OCI-LY7 (cell line): ENCODE measurements around the gene BTG4. TPM values are rescaled to one million over a fixed set of nuclear protein-coding genes. Genes with fewer than 3 reads are reported as not detected.

Experiments used
- BruUV-seq: library from RNA; stranded (reverse); fragments of 400-500 nt; replicated peaks from 2 replicates; lab custom pipeline; 2021; lab: Mats Ljungman, UMichigan
- CTCF ChIA-PET: fragments of 300-600 bp; sonication (Branson Sonifier 250); formaldehyde crosslinking; loops from one replicate; lab custom pipeline; 2022; ENCODE audit warnings: antibody characterized with exemption; ENCODE audit not compliant: unreplicated experiment; lab: Charles Lee
- POLR2A ChIA-PET: fragments of 300-600 bp; sonication (Branson Sonifier 250); formaldehyde crosslinking; loops from one replicate; lab custom pipeline; 2022; ENCODE audit warnings: antibody characterized with exemption; lab: Charles Lee
- DNase-seq: peaks from one replicate; pipeline ENCODE4 v3.0.0-alpha.2; 2015; ENCODE audit warnings: low spot score
- H2AFZ ChIP-seq: fragments of 200-600 bp; sonication (generic), shearing (Covaris generic); 2 replicates; pipeline ENCODE4 v1.6.1; 2014; ENCODE audit warnings: mild to moderate bottlenecking, antibody characterized with exemption, low read length, moderate library complexity
- H3K27ac ChIP-seq: fragments of 200-600 bp; sonication (generic); 2 replicates; pipeline ENCODE4 v1.5.1; 2014; ENCODE audit warnings: mixed run types, low read depth, mild to moderate bottlenecking, moderate library complexity, low read length, inconsistent platforms; ENCODE audit not compliant: poor library complexity, severe bottlenecking
- H3K36me3 ChIP-seq: fragments of 200-600 bp; sonication (generic); 2 replicates; pipeline ENCODE4 v1.6.1; 2014; ENCODE audit warnings: mild to moderate bottlenecking, antibody characterized with exemption, low read length, moderate library complexity, mixed read lengths; ENCODE audit not compliant: insufficient read depth
- H3K4me1 ChIP-seq: fragments of 200-600 bp; sonication (generic); 2 replicates; pipeline ENCODE4 v1.5.1; 2014; ENCODE audit warnings: mild to moderate bottlenecking, low read length; ENCODE audit not compliant: insufficient read depth, poor library complexity, severe bottlenecking
- H3K4me2 ChIP-seq: fragments of 200-600 bp; sonication (generic); 2 replicates; pipeline ENCODE4 v1.6.1; 2014; ENCODE audit warnings: mild to moderate bottlenecking, low read length
- H3K4me3 ChIP-seq: fragments of 200-600 bp; sonication (generic); 2 replicates; pipeline ENCODE4 v1.5.1; 2014; ENCODE audit warnings: mild to moderate bottlenecking, low read depth, low read length; ENCODE audit not compliant: poor library complexity, severe bottlenecking
- H3K79me2 ChIP-seq: fragments of 200-600 bp; sonication (generic); 2 replicates; pipeline ENCODE4 v1.6.1; 2016; ENCODE audit warnings: low read depth, mild to moderate bottlenecking, low read length, moderate library complexity, mixed read lengths; ENCODE audit not compliant: insufficient read depth
- H3K9me2 ChIP-seq: fragments of 200-600 bp; sonication (generic); 2 replicates; pipeline ENCODE4 v1.6.1; 2016; ENCODE audit warnings: mild to moderate bottlenecking, low read length, mixed read lengths; ENCODE audit not compliant: insufficient read depth
- H3K9me3 ChIP-seq: fragments of 200-600 bp; sonication (generic); 2 replicates; pipeline ENCODE4 v1.6.1; 2014; ENCODE audit warnings: mild to moderate bottlenecking, mixed run types, low read length, mixed read lengths
- H4K20me1 ChIP-seq: fragments of 200-600 bp; sonication (generic); 2 replicates; pipeline ENCODE4 v1.6.1; 2014; ENCODE audit warnings: mild to moderate bottlenecking, antibody characterized with exemption, low read length, moderate library complexity, mixed read lengths; ENCODE audit not compliant: insufficient read depth
- EZH2phosphoT487 ChIP-seq: fragments of 200-600 bp; sonication (generic); IDR thresholded peaks from 2 replicates; pipeline ENCODE4 v1.6.1; 2018; ENCODE audit warnings: low read depth, borderline replicate concordance, mild to moderate bottlenecking, mixed run types, antibody characterized with exemption, low read length, moderate library complexity, mixed read lengths
- intact Hi-C: fragments of 100-400 bp; cut with micrococcal nuclease; formaldehyde crosslinking; loops from one replicate; pipeline ENCODE4 v1.10.0; 2022; ENCODE audit not compliant: unreplicated experiment
- total RNA-seq, 2 experiments: library from RNA; depleted of rRNA in 1 of 2; stranded (reverse); fragments of >200 nt in 1 of 2; shearing (Covaris generic) in 1 of 2; gene quantifications; 2 replicates each; pipeline ENCODE4 v1.2.3, GENCODE V29; 2014 to 2022
- TF ChIP-seq, protein P1 (sequence below): fragments of 200-600 bp; sonication (generic); conservative IDR thresholded peaks from 2 replicates; pipeline ENCODE4 v1.5.1; 2014; ENCODE audit warnings: mild to moderate bottlenecking, antibody characterized with exemption, low read length, moderate library complexity, mixed read lengths

BTG4 gene
- total RNA-seq, 2 experiments from 2014 or later = not detected

DNA sequence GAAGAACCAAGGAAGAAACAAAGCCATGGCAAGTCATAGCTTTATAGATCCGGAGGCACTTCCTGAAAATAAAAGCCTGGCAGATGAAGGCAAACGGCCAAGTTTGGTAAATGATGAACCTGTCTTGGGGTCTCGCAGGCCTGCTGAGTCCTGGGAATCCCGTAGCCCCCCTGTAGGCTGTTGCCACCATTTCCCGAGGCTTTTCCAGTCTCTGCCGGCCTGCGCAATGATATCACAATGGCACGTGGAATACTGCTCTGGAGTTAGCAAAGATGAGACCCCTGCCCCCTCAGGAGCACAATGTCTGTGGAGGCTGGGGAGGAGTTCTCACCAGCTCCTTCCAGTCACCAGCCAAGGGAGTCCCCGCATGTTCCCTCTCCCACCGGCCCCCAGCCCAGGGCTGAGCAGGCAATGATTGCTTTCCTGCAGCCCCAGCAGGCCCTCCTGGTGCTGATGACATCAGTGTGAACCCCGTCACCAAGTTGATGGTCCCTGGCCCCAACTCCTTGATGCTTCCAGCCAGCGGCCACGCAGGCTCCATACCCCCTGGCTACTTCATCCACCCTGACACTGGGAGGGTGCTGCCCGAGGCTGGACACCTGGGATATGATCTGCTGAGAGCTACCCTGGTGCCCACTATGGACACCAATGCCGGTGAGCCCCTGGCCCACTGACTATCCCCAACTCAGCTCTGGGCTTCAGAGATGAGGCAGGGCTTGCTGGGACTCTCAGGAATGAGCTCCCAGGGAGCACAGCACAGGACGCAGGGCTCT, 55.9 kb downstream of the BTG4 start:
- H3K27ac ChIP-seq = no peak overlapping the region
- H3K4me3 ChIP-seq = no peak overlapping the region
- no peaks in the 10 kb centered on the region for H3K4me1 ChIP-seq
- no TSS peak for BruUV-seq
- CTCF ChIA-PET = no interaction called here
- no peak for DNase-seq
- H3K9me2 ChIP-seq = no peaks in the 10 kb centered on the region
- H3K4me2 ChIP-seq = no peak overlapping the region
- intact Hi-C loops = loop anchor here (10.0 kb wide), 1 partner anchor 99 kb away; no protein-coding TSS in a partner anchor
- no peaks in the 10 kb centered on the region for H3K79me2 ChIP-seq
- POLR2A ChIA-PET = interaction anchor here (1.2 kb wide), 1 partner anchor 10 kb away, joined by 3 read pairs; no protein-coding TSS in a partner anchor
- H2AFZ ChIP-seq = no peak overlapping the region
- H3K9me3 ChIP-seq = no peaks in the 10 kb centered on the region
- H4K20me1 ChIP-seq = no peaks in the 10 kb centered on the region
- no peak for TF ChIP-seq EZH2phosphoT487
- TF ChIP-seq, protein P1, sequence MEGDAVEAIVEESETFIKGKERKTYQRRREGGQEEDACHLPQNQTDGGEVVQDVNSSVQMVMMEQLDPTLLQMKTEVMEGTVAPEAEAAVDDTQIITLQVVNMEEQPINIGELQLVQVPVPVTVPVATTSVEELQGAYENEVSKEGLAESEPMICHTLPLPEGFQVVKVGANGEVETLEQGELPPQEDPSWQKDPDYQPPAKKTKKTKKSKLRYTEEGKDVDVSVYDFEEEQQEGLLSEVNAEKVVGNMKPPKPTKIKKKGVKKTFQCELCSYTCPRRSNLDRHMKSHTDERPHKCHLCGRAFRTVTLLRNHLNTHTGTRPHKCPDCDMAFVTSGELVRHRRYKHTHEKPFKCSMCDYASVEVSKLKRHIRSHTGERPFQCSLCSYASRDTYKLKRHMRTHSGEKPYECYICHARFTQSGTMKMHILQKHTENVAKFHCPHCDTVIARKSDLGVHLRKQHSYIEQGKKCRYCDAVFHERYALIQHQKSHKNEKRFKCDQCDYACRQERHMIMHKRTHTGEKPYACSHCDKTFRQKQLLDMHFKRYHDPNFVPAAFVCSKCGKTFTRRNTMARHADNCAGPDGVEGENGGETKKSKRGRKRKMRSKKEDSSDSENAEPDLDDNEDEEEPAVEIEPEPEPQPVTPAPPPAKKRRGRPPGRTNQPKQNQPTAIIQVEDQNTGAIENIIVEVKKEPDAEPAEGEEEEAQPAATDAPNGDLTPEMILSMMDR = no peak
- no peaks in the 10 kb centered on the region for H3K36me3 ChIP-seq

DNA sequence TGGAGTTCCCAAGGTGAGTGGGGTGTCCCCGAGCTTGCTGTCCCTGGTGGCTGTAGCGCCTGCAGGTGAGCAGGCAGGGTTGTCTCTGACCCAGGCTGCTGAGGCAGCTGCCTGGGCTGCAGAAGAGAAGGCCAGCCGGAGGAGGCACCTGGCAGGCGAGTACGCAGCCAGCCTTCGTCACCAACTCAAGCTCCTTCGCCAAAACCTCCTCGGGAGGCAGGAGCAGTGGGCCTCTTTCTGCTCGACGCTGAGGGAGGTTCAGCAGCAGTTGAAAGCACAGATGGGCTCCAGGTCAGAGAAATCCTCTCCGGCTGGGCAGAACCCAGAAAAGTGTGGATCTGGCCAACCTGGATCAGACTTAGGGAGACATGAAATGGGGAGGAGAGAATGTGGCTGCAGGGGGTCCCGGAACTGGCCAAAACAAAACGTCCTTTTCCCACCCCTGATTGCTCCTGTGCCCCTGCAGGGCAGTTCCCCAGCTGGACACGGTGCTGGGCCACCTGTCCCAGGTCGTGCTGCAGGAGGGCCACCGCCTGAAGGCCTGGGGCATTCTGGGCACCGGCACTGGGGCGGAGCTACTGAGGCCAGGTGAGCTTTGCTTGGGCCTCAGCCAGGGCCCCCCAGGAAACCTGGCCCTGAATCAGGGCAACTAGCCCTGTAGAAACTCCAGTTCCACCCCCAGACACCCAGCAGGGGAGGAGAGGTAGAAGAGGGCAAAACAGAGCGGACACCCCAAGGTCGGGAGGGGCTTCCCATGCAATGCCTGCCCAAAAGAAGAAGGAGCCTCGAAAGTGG, 56.7 kb downstream of the BTG4 start:
- peaks cover 3% of the 10 kb centered on the region for H3K4me1 ChIP-seq
- H3K36me3 ChIP-seq = no peaks in the 10 kb centered on the region
- H3K9me3 ChIP-seq = no peaks in the 10 kb centered on the region
- TF ChIP-seq, protein P1 = no peak
- TF ChIP-seq EZH2phosphoT487 = no peak
- intact Hi-C loops = loop anchor here (2.0 to 10.0 kb wide), 3 partner anchors 99 to 385 kb away; no protein-coding TSS in a partner anchor
- H4K20me1 ChIP-seq = no peaks in the 10 kb centered on the region
- H3K79me2 ChIP-seq = no peaks in the 10 kb centered on the region
- POLR2A ChIA-PET = interaction anchor here (0.6 to 1.2 kb wide), 3 partner anchors 10 to 213 kb away, joined by 3 read pairs; no protein-coding TSS in a partner anchor
- no peak overlapping the region for H3K27ac ChIP-seq
- H3K4me3 ChIP-seq = no peak overlapping the region
- peak overlapping the region; percentile 21; the same call in 1 of the 2 replicates for H3K4me2 ChIP-seq
- H2AFZ ChIP-seq = no peak overlapping the region
- no TSS peak for BruUV-seq
- CTCF ChIA-PET = interaction anchor here (2.1 kb wide), 1 partner anchor 8 kb away, joined by 9 read pairs; no protein-coding TSS in a partner anchor
- DNase-seq = no peak
- H3K9me2 ChIP-seq = no peaks in the 10 kb centered on the region
